Measurements from ENCODE around the gene CYBB.

The CYBB gene

GRCh38 chrX:37779857-37780256 lies at the start of gene CYBB:
CYBB (plus strand) TSS chrX:37780059; CDS start chrX:37780078, 19 bp downstream.
- Mint-ChIP-seq H3K36me3 (ENCODE audit: low read depth) (no peaks in the 10 kb centered on the region), H3K27ac (no peak within 1 kb of the TSS), H3K9me3 (no peaks in the 10 kb centered on the region), H3K4me1 (ENCODE audit: low read depth) (peaks cover 20% of the 10 kb centered on the region), H3K27me3 (ENCODE audit: low read depth) (no peaks in the 10 kb centered on the region), H3K4me3 (no peak within 1 kb of the TSS)

- H3K36me3 Mint-ChIP-seq (ENCODE audit: low read depth), result no peaks in the 10 kb centered on the region
- H3K4me1 Mint-ChIP-seq (ENCODE audit: low read depth), result peaks cover 14% of the 10 kb centered on the region
- peaks cover 14% of the 10 kb centered on the region for H3K27me3 Mint-ChIP-seq (ENCODE audit: low read depth)
- no peak overlapping the region for H3K27ac Mint-ChIP-seq
- H3K4me3 Mint-ChIP-seq, result no peak overlapping the region
- H3K9me3 Mint-ChIP-seq, result no peaks in the 10 kb centered on the region
Observed at GRCh38 chrX:37745354-37745753, 34.5 kb upstream of the CYBB start.

- H3K27me3 Mint-ChIP-seq (ENCODE audit: low read depth), result peaks cover 10% of the 10 kb centered on the region
- H3K4me3 Mint-ChIP-seq, result no peak overlapping the region
- peak overlapping the region; percentile 69 for H3K27ac Mint-ChIP-seq
- H3K36me3 Mint-ChIP-seq (ENCODE audit: low read depth), result no peaks in the 10 kb centered on the region
- H3K9me3 Mint-ChIP-seq, result no peaks in the 10 kb centered on the region
- peaks cover 14% of the 10 kb centered on the region for H3K4me1 Mint-ChIP-seq (ENCODE audit: low read depth)
Observed at GRCh38 chrX:37745835-37746217, 34.0 kb upstream of the CYBB start.

- Mint-ChIP-seq H3K4me1 (ENCODE audit: low read depth) (peaks cover 17% of the 10 kb centered on the region), H3K27ac (peak overlapping the region; percentile 69), H3K4me3 (no peak overlapping the region), H3K9me3 (peaks cover 2% of the 10 kb centered on the region), H3K27me3 (ENCODE audit: low read depth) (peaks cover 9% of the 10 kb centered on the region), H3K36me3 (ENCODE audit: low read depth) (no peaks in the 10 kb centered on the region)
Observed at GRCh38 chrX:37746218-37746941, 33.5 kb upstream of the CYBB start.

- Mint-ChIP-seq H3K4me3 (no peak overlapping the region), H3K27ac (no peak overlapping the region), H3K4me1 (ENCODE audit: low read depth) (peaks cover 21% of the 10 kb centered on the region), H3K9me3 (peaks cover 4% of the 10 kb centered on the region), H3K36me3 (ENCODE audit: low read depth) (peaks cover 1% of the 10 kb centered on the region), H3K27me3 (ENCODE audit: low read depth) (peaks cover 8% of the 10 kb centered on the region)
Observed at GRCh38 chrX:37746951-37747350, 32.9 kb upstream of the CYBB start.

GRCh38 chrX:37752281-37752680 lies 27.6 kb upstream of the CYBB start:
- peaks cover 4% of the 10 kb centered on the region for H3K9me3 Mint-ChIP-seq
- peaks cover 6% of the 10 kb centered on the region for H3K4me1 Mint-ChIP-seq (ENCODE audit: low read depth)
- no peak overlapping the region for H3K4me3 Mint-ChIP-seq
- H3K27me3 Mint-ChIP-seq (ENCODE audit: low read depth), result no peaks in the 10 kb centered on the region
- peaks cover 1% of the 10 kb centered on the region for H3K36me3 Mint-ChIP-seq (ENCODE audit: low read depth)
- no peak overlapping the region for H3K27ac Mint-ChIP-seq

- Mint-ChIP-seq H3K4me3 (no peak overlapping the region), H3K9me3 (peaks cover 4% of the 10 kb centered on the region), H3K27me3 (ENCODE audit: low read depth) (no peaks in the 10 kb centered on the region), H3K4me1 (ENCODE audit: low read depth) (peaks cover 6% of the 10 kb centered on the region), H3K27ac (peak overlapping the region; percentile 18), H3K36me3 (ENCODE audit: low read depth) (peaks cover 2% of the 10 kb centered on the region)
Observed at GRCh38 chrX:37752936-37753335, 26.9 kb upstream of the CYBB start.

GRCh38 chrX:37753384-37753783 lies 26.5 kb upstream of the CYBB start:
- Mint-ChIP-seq H3K36me3 (ENCODE audit: low read depth) (peaks cover 3% of the 10 kb centered on the region), H3K9me3 (peaks cover 4% of the 10 kb centered on the region), H3K27ac (no peak overlapping the region), H3K27me3 (ENCODE audit: low read depth) (no peaks in the 10 kb centered on the region), H3K4me1 (ENCODE audit: low read depth) (peaks cover 6% of the 10 kb centered on the region), H3K4me3 (no peak overlapping the region)

GRCh38 chrX:37754516-37754915 lies 25.3 kb upstream of the CYBB start:
- H3K27ac Mint-ChIP-seq, result no peak overlapping the region
- H3K9me3 Mint-ChIP-seq, result peaks cover 4% of the 10 kb centered on the region
- no peaks in the 10 kb centered on the region for H3K27me3 Mint-ChIP-seq (ENCODE audit: low read depth)
- H3K36me3 Mint-ChIP-seq (ENCODE audit: low read depth), result peaks cover 3% of the 10 kb centered on the region
- H3K4me3 Mint-ChIP-seq, result no peak overlapping the region
- peaks cover 6% of the 10 kb centered on the region for H3K4me1 Mint-ChIP-seq (ENCODE audit: low read depth)

GRCh38 chrX:37755025-37755424 lies 24.8 kb upstream of the CYBB start:
- Mint-ChIP-seq H3K4me3 (no peak overlapping the region), H3K4me1 (ENCODE audit: low read depth) (peaks cover 6% of the 10 kb centered on the region), H3K36me3 (ENCODE audit: low read depth) (peaks cover 3% of the 10 kb centered on the region), H3K9me3 (peaks cover 4% of the 10 kb centered on the region), H3K27me3 (ENCODE audit: low read depth) (no peaks in the 10 kb centered on the region), H3K27ac (no peak overlapping the region)

- no peak overlapping the region for H3K27ac Mint-ChIP-seq
- H3K27me3 Mint-ChIP-seq (ENCODE audit: low read depth), result no peaks in the 10 kb centered on the region
- H3K9me3 Mint-ChIP-seq, result no peaks in the 10 kb centered on the region
- H3K36me3 Mint-ChIP-seq (ENCODE audit: low read depth), result peaks cover 2% of the 10 kb centered on the region
- H3K4me1 Mint-ChIP-seq (ENCODE audit: low read depth), result no peaks in the 10 kb centered on the region
- no peak overlapping the region for H3K4me3 Mint-ChIP-seq
Observed at GRCh38 chrX:37757082-37757481, 22.8 kb upstream of the CYBB start.

- Mint-ChIP-seq H3K4me1 (ENCODE audit: low read depth) (peaks cover 3% of the 10 kb centered on the region), H3K27me3 (ENCODE audit: low read depth) (no peaks in the 10 kb centered on the region), H3K36me3 (ENCODE audit: low read depth) (peaks cover 2% of the 10 kb centered on the region), H3K9me3 (no peaks in the 10 kb centered on the region), H3K4me3 (no peak overlapping the region), H3K27ac (no peak overlapping the region)
Observed at GRCh38 chrX:37759351-37759750, 20.5 kb upstream of the CYBB start.

- Mint-ChIP-seq H3K9me3 (no peaks in the 10 kb centered on the region), H3K4me3 (no peak overlapping the region), H3K4me1 (ENCODE audit: low read depth) (peaks cover 3% of the 10 kb centered on the region), H3K36me3 (ENCODE audit: low read depth) (peaks cover 2% of the 10 kb centered on the region), H3K27ac (no peak overlapping the region), H3K27me3 (ENCODE audit: low read depth) (no peaks in the 10 kb centered on the region)
Observed at GRCh38 chrX:37759878-37760418, 19.9 kb upstream of the CYBB start.

- no peaks in the 10 kb centered on the region for H3K27me3 Mint-ChIP-seq (ENCODE audit: low read depth)
- H3K4me3 Mint-ChIP-seq, result no peak overlapping the region
- H3K27ac Mint-ChIP-seq, result no peak overlapping the region
- H3K36me3 Mint-ChIP-seq (ENCODE audit: low read depth), result no peaks in the 10 kb centered on the region
- peaks cover 10% of the 10 kb centered on the region for H3K4me1 Mint-ChIP-seq (ENCODE audit: low read depth)
- no peaks in the 10 kb centered on the region for H3K9me3 Mint-ChIP-seq
Observed at GRCh38 chrX:37763400-37763799, 16.5 kb upstream of the CYBB start.

GRCh38 chrX:37765507-37765906 lies 14.4 kb upstream of the CYBB start:
- Mint-ChIP-seq H3K36me3 (ENCODE audit: low read depth) (no peaks in the 10 kb centered on the region), H3K27me3 (ENCODE audit: low read depth) (no peaks in the 10 kb centered on the region), H3K4me1 (ENCODE audit: low read depth) (peaks cover 10% of the 10 kb centered on the region), H3K27ac (no peak overlapping the region), H3K9me3 (no peaks in the 10 kb centered on the region), H3K4me3 (no peak overlapping the region)
